Measurements from ENCODE around the gene SH2D2A. TPM values are rescaled to one million over a fixed set of nuclear protein-coding genes. Genes with fewer than 3 reads are reported as not detected.

The SH2D2A gene
- total and polyA plus RNA-seq, 2 donors (not counting 1 experiment from before 2014, with no cell fraction given): 0.73 to 2.1 TPM

GRCh38 chr1:156808186-156809030 lies 8.2 kb downstream of the SH2D2A start:
- ATAC-seq (ENCODE audit: low read depth) (no peak), DNase-seq (no peak)
- Histone ChIP-seq H3K79me2 (ENCODE audit: control insufficient read depth, insufficient read depth, low read length) (no peaks in the 10 kb centered on the region), H3K9me3 (ENCODE audit: control extremely low read depth in 1 of 3, control insufficient read depth in 2 of 3, insufficient read depth in 1 of 3, low read length in 2 of 3) (no peaks in the 10 kb centered on the region), H3K4me2 (replicated peaks; ENCODE audit: low read depth, low read length, poor library complexity, severe bottlenecking) (no peak overlapping the region), H3K36me3 (replicated peaks in 1 of 2; ENCODE audit: control extremely low read depth in 1 of 2, control insufficient read depth in 1 of 2, extremely low read depth in 1 of 2, insufficient read depth in 2 of 2, low read length in 1 of 2) (no peaks in the 10 kb centered on the region), H4K20me1 (ENCODE audit: control insufficient read depth, insufficient read depth, low read length, poor library complexity, severe bottlenecking) (no peaks in the 10 kb centered on the region), H3K4me1 (ENCODE audit: control insufficient read depth in 2 of 2, insufficient read depth in 2 of 2, low read length in 2 of 2) (peaks cover 2 to 10% of the 10 kb centered on the region in 2 donors), H3K9ac (ENCODE audit: low read length) (no peak overlapping the region), H3K27me3 (replicated peaks in 1 of 4; ENCODE audit: control extremely low read depth in 1 of 4, control insufficient read depth in 3 of 4, insufficient read depth in 4 of 4, low read length in 3 of 4) (peaks cover 0 to 8% (median 0%) of the 10 kb centered on the region in 4 experiments), H3K4me3 (ENCODE audit: control extremely low read depth in 1 of 5, extremely low read depth in 1 of 5, insufficient read depth in 1 of 5, low read depth in 2 of 5, low read length in 4 of 5) (no peak overlapping the region), H3K27ac (ENCODE audit: low read length in 2 of 2) (no peak overlapping the region), H2AFZ (ENCODE audit: insufficient read depth, low read depth, low read length, poor library complexity, severe bottlenecking) (no peak overlapping the region)
- Mint-ChIP-seq H3K27ac (no peak overlapping the region), H3K27me3 (no peaks in the 10 kb centered on the region), H3K4me1 (peaks cover 8% of the 10 kb centered on the region), H3K4me3 (no peak overlapping the region), H3K9me3 (ENCODE audit: insufficient read depth) (no peaks in the 10 kb centered on the region)
- TF ChIP-seq CTCF (IDR thresholded peaks at IDR 0.05) (no peak), EZH2 (IDR thresholded peaks at IDR 0.05; ENCODE audit: borderline replicate concordance, insufficient read depth, low read depth, low read length, poor library complexity, severe bottlenecking) (no peak)
- ChIA-PET CTCF (interaction anchor here (0.9 to 1.3 kb wide), 3 partner anchors 9 to 13 kb away, joined by 3 read pairs; no protein-coding TSS in a partner anchor), POLR2A (no interaction called here)
- WGBS (ENCODE audit: insufficient coverage): 96% methylated on average over 14 of the region's 16 CpGs
- intact Hi-C loops (cut with micrococcal nuclease): no loop called here

GRCh38 chr1:156807627-156808026 lies 9.0 kb downstream of the SH2D2A start:
- Histone ChIP-seq H3K36me3 (replicated peaks in 1 of 2; ENCODE audit: control extremely low read depth in 1 of 2, control insufficient read depth in 1 of 2, extremely low read depth in 1 of 2, insufficient read depth in 2 of 2, low read length in 1 of 2) (no peaks in the 10 kb centered on the region), H3K9me3 (ENCODE audit: control extremely low read depth in 1 of 3, control insufficient read depth in 2 of 3, insufficient read depth in 1 of 3, low read length in 2 of 3) (no peaks in the 10 kb centered on the region), H4K20me1 (ENCODE audit: control insufficient read depth, insufficient read depth, low read length, poor library complexity, severe bottlenecking) (no peaks in the 10 kb centered on the region), H2AFZ (ENCODE audit: insufficient read depth, low read depth, low read length, poor library complexity, severe bottlenecking) (no peak overlapping the region), H3K4me3 (ENCODE audit: control extremely low read depth in 1 of 5, extremely low read depth in 1 of 5, insufficient read depth in 1 of 5, low read depth in 2 of 5, low read length in 4 of 5) (no peak overlapping the region), H3K27me3 (replicated peaks in 1 of 4; ENCODE audit: control extremely low read depth in 1 of 4, control insufficient read depth in 3 of 4, insufficient read depth in 4 of 4, low read length in 3 of 4) (peaks cover 0 to 3% (median 0%) of the 10 kb centered on the region in 4 experiments), H3K9ac (ENCODE audit: low read length) (no peak overlapping the region), H3K4me1 (ENCODE audit: control insufficient read depth in 2 of 2, insufficient read depth in 2 of 2, low read length in 2 of 2) (peaks cover 0 to 6% of the 10 kb centered on the region in 2 donors), H3K4me2 (replicated peaks; ENCODE audit: low read depth, low read length, poor library complexity, severe bottlenecking) (no peak overlapping the region), H3K27ac (ENCODE audit: low read length in 2 of 2) (no peak overlapping the region), H3K79me2 (ENCODE audit: control insufficient read depth, insufficient read depth, low read length) (no peaks in the 10 kb centered on the region)
- TF ChIP-seq CTCF (IDR thresholded peaks at IDR 0.05) (no peak), EZH2 (IDR thresholded peaks at IDR 0.05; ENCODE audit: borderline replicate concordance, insufficient read depth, low read depth, low read length, poor library complexity, severe bottlenecking) (no peak)
- no peak overlapping the region for H3K27ac Mint-ChIP-seq
- no peaks in the 10 kb centered on the region for H3K27me3 Mint-ChIP-seq
- DNase-seq (no peak), ATAC-seq (ENCODE audit: low read depth) (no peak)
- POLR2A ChIA-PET: interaction anchor here (0.7 kb wide), 1 partner anchor 74 kb away, joined by 4 read pairs; no protein-coding TSS in a partner anchor
- peaks cover 4% of the 10 kb centered on the region for H3K4me1 Mint-ChIP-seq
- no peaks in the 10 kb centered on the region for H3K9me3 Mint-ChIP-seq (ENCODE audit: insufficient read depth)
- H3K4me3 Mint-ChIP-seq: no peak overlapping the region
- intact Hi-C loops (cut with micrococcal nuclease): no loop called here
- CTCF ChIA-PET: interaction anchor here (0.9 to 1.3 kb wide), 3 partner anchors 8 to 13 kb away, joined by 3 read pairs; no protein-coding TSS in a partner anchor
- 29% methylated on average over 1 of the region's 2 CpGs for WGBS (ENCODE audit: insufficient coverage)

All from B cell (primary cell).